K562 (cell line): ENCODE measurements around the gene TRIO.

Experiments
- CTCF ChIP-seq, 3 experiments: IDR thresholded peaks in 2 of 3; conservative IDR thresholded peaks in 1 of 3; 2 replicates each; pipeline ENCODE4 v1.5.1; 2011 to 2012; ENCODE audit warnings: low read length in 3 of 3, mild to moderate bottlenecking in 3 of 3, control low read depth in 2 of 3, improper control_type of control experiment in 1 of 3, inconsistent platforms in 1 of 3, low read depth in 1 of 3, mixed read lengths in 1 of 3, moderate library complexity in 1 of 3; ENCODE audit not compliant: insufficient read depth in 2 of 3
- SMAD4 ChIP-seq: fragments of 250-450 bp; sonication (Bioruptor Pico); conservative IDR thresholded peaks from 2 replicates; pipeline ENCODE4 v1.8.0; 2021; ENCODE audit warnings: inconsistent platforms, mild to moderate bottlenecking, moderate library complexity
- TAF1 ChIP-seq: IDR thresholded peaks from 2 replicates; pipeline ENCODE4 v1.6.1; 2011; ENCODE audit warnings: mild to moderate bottlenecking, low read length, moderate library complexity; ENCODE audit not compliant: insufficient read depth, control insufficient read depth, severe bottlenecking; ENCODE audit errors: extremely low read depth
- ZNF707 ChIP-seq: fragments of 250-450 bp; sonication (Bioruptor Pico); conservative IDR thresholded peaks from 2 replicates; pipeline ENCODE4 v1.8.0; 2022; ENCODE audit warnings: inconsistent platforms, mild to moderate bottlenecking, moderate library complexity

GRCh38 chr5:14358536-14358935 is 215.4 kb downstream of the TRIO start:
- no peak for TF ChIP-seq TAF1
- TF ChIP-seq CTCF (IDR thresholded peaks at IDR 0.05 in 2 of 3, conservative IDR thresholded peaks at IDR 0.05 in 1 of 3; ENCODE audit: insufficient read depth in 2 of 3, low read depth in 1 of 3, low read length in 3 of 3): no peak
- TF ChIP-seq ZNF707 (CRISPR knock-in tag): no peak
- TF ChIP-seq SMAD4 (CRISPR knock-in tag): no peak
